Measurements from ENCODE around the gene ESYT1. TPM values are rescaled to one million over a fixed set of nuclear protein-coding genes. Genes with fewer than 3 reads are reported as not detected.
A peak's percentile ranks its signal among the peaks of the same experiment; 100 is the strongest.

ESYT1 gene, protein sequence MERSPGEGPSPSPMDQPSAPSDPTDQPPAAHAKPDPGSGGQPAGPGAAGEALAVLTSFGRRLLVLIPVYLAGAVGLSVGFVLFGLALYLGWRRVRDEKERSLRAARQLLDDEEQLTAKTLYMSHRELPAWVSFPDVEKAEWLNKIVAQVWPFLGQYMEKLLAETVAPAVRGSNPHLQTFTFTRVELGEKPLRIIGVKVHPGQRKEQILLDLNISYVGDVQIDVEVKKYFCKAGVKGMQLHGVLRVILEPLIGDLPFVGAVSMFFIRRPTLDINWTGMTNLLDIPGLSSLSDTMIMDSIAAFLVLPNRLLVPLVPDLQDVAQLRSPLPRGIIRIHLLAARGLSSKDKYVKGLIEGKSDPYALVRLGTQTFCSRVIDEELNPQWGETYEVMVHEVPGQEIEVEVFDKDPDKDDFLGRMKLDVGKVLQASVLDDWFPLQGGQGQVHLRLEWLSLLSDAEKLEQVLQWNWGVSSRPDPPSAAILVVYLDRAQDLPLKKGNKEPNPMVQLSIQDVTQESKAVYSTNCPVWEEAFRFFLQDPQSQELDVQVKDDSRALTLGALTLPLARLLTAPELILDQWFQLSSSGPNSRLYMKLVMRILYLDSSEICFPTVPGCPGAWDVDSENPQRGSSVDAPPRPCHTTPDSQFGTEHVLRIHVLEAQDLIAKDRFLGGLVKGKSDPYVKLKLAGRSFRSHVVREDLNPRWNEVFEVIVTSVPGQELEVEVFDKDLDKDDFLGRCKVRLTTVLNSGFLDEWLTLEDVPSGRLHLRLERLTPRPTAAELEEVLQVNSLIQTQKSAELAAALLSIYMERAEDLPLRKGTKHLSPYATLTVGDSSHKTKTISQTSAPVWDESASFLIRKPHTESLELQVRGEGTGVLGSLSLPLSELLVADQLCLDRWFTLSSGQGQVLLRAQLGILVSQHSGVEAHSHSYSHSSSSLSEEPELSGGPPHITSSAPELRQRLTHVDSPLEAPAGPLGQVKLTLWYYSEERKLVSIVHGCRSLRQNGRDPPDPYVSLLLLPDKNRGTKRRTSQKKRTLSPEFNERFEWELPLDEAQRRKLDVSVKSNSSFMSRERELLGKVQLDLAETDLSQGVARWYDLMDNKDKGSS
- total RNA-seq (2014; rRNA removed; shearing (Covaris generic)): 62.9 and 80.8 TPM in 2 replicates

DNA sequence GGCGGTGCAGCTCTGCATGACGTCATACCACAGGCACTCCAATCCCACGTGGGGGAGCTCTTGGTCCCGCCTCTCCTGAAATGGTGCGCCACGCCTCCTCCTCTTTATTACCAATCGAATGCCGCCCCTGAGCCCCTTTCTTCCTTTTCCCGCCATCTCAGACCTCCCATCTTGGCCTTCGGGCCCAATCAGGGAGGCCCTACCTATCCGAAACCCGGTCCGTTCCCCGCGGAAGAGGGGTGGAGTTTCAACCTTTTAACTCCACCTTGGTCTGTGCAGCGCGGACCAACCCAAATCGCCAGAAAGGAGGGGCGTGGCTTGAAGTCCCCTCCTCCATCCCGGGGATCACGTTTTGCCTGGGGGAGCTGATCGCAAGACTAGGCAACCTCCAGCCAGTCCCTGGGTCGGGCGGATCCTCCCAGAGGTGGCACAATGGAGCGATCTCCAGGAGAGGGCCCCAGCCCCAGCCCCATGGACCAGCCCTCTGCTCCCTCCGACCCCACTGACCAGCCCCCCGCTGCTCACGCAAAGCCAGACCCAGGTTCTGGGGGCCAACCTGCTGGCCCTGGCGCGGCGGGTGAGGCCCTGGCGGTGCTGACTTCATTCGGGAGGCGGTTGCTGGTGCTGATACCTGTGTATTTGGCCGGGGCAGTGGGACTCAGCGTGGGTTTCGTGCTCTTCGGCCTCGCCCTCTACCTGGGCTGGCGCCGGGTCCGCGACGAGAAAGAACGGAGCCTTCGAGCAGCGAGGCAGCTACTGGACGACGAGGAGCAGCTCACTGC lies at the start of gene ESYT1:
TSS of gene ESYT1 (plus strand) at position 380 of the 782 bp plus-strand sequence. CDS start at position 433, 53 bp downstream.
- peak; percentile 99 for DNase-seq (ENCODE audit: low spot score)

DNA sequence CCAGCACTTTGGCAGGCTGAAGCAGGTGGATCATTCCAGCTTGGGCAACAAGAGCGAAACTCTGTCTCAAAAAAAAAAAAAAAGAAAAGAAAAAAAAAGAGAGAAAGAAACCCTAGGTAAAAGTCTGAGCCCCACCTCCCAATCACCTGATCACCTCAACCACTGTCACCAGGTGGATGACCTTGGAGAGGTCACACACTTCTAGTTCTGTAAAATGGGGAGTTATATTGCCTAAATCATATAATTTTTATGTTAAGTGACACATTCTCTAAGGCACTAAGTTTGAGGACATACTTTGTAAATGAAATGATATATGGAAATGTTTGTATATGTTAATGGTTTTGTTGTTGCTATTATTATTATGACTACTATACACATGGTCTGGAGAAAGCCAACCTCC lies 49.6 kb upstream of the ESYT1 start:
- DNase-seq (ENCODE audit: low spot score): no peak

DNA sequence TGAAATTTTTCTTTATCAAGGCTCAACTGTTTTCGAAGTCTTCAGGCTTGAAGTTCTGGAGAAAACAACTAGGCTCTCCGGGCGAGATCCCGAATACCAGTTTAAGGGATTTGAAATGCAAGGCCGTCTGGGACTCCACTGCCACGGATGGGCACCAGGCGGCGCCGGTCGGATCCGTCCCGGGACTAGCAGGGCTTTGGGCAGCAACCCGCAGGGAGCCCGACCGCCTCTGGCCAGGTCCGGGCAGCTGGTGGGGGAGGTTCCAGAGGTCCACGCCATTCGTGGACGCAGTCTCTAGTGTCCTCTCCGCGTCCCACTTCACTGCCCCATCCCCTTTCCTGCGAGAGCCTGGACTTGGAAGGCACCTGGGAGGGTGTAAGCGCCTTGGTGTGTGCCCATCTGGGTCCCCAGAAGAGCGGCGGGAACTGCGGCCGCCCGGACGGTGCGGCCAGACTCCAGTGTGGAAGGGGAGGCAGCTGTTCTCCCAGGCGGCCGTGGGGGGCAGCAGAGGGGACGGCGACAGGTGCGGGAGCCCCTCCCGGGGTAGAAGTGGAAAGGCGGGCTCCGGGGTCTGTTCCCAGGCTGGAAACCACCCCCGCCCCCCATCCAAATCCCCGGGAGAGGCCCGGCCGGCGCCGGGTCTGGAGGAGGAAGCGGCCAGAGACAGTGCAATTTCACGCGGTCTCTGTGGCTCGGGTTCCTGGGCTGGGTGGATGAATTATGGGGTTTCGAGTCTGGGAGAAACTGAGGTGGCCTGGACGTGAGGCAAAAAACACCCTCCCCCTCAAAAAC lies 48.9 kb upstream of the ESYT1 start:
- DNase-seq (ENCODE audit: low spot score): peak; percentile 64

DNA sequence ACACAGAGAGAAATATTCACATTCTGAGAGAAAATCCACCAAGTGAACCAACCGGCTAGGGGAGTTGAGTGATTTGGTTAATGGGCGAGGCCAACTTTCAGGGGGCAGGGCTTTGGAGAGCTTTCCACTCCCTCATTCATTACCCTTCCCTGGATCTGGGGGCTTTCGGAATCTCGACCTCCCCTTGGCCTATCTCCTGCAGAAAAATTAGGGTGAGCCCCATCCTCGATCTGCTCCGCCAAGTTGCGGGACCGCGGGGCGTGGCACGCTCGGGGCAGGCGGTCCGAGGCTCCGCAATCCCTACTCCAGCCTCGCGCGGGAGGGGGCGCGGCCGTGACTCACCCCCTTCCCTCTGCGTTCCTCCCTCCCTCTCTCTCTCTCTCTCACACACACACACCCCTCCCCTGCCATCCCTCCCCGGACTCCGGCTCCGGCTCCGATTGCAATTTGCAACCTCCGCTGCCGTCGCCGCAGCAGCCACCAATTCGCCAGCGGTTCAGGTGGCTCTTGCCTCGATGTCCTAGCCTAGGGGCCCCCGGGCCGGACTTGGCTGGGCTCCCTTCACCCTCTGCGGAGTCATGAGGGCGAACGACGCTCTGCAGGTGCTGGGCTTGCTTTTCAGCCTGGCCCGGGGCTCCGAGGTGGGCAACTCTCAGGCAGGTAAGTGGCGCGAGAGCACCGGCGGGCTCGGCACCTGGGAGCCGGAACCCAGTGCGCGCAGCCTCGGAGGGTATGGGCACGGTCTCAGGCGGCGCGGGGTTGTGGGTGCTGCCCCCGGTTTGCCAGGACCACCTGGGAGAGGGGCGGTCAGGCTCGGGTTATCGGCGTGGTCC lies 48.1 kb upstream of the ESYT1 start, which contains the start of gene ERBB3:
TSS of gene ERBB3 (plus strand) at position 443 of the 833 bp plus-strand sequence. CDS start at position 579, 136 bp downstream.
- DNase-seq (ENCODE audit: low spot score): peak; percentile 74

DNA sequence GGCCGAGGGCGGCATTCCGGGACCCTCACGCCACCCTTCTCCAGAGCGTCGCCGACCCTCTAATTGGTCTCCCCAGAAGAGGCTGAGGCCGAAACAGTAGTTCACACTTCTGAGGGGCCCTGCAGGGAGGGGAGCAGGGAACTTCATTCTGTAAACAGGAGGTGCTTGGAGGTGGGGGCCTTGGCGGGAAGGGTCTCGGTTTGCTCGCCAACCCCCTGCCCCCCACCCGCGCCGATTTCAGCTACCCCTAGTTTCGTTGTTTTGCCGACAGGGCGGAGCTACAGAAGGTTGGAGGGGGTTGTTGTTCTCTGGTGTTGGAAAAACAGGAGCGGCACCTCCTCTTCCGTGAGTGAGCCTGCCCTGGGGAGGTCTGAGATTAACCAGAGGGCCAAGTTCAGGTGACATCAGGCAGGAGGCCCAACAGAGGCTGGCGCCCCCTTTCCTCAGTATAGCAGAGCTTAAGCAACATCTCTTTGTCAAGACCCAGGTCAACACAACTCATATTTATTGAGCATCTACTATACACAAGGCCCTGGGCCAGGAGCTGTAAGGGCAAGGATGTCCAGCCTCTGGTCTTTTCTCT lies 47.4 kb upstream of the ESYT1 start:
- DNase-seq (ENCODE audit: low spot score): no peak

DNA sequence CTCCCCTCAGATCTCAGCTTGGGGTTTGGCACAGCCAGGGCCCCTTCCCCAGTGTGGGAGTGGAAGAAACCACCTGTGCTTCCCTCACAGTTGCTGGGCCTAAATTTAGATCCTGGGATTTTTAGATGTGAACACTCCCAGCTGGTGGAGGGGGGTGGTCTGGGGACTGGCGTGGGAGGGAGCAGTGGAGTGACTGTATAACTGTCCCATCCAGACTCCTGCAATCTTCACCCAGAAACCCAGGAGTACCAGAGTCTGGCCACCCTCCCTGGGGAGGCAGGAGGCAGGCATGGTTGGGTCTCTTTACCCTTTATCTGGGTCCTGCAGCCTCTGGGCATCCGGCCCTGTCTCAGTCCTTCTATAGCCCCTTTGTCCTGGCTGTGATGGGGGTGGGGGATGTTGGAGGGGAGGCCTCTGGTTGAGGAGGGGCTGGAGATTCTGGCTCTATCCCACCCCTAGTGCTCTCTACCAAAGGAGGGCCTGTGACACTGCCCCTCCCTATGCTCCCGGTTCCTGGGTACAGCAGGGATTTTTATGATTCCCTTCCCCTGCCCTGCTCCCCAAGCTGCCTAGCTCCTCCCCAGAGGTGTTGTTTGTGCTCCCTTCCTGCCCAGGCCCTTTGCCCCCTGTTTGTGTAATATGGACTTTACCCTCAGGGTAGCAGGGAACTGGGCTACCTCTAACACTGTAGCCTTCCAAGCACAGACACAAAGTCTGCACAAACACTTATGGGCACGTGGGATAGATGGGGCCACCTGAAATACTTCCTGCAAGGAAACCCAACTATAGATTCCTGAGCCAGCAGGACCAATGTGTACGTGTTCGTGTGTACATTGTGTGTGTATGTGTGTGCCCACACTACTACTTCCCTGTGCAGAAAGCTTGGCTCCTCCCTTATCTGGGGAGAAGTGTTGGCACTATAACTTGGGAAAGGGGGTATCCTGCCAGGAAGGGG lies 46.4 kb upstream of the ESYT1 start:
- DNase-seq (ENCODE audit: low spot score): no peak

DNA sequence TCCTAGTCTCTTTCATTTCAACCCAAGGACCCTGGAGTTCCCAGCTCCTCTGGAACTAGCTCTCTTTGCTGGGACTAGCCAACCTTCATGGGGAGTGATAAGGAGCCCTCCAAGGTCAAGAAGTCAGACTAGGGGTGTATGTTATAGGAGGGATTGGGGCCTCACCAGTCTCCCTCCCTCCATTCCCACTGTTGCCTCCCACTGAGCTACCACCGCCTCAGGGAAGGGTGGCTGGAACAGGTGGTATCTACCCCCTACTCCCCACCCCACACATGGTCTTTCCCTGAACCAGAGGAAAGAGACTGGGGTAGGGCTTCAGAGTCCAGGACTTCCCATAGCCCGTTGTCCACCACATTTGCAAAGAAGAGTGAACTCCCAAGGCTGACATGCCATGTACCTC lies 45.7 kb upstream of the ESYT1 start:
- no peak for DNase-seq (ENCODE audit: low spot score)

DNA sequence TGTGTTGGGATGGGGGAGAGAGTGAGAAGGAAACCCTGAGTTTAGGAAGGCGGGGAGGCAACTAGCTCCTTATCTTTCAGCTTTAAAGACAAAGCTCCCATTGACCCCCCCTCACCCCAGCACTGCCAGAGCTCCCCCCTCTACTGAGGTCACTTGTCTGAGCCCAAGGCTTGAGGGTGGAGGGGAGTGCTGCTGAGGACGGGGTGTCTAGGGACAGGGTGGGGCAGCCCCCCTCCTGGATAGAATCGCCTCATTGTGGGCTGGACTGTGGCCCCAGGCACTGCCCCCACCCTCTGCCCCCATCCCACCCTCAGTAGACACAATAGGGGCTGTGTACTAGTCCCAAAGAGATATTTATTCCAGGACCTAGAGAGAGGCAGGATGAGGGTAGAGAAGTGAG lies 45.1 kb upstream of the ESYT1 start:
- no peak for DNase-seq (ENCODE audit: low spot score)

DNA sequence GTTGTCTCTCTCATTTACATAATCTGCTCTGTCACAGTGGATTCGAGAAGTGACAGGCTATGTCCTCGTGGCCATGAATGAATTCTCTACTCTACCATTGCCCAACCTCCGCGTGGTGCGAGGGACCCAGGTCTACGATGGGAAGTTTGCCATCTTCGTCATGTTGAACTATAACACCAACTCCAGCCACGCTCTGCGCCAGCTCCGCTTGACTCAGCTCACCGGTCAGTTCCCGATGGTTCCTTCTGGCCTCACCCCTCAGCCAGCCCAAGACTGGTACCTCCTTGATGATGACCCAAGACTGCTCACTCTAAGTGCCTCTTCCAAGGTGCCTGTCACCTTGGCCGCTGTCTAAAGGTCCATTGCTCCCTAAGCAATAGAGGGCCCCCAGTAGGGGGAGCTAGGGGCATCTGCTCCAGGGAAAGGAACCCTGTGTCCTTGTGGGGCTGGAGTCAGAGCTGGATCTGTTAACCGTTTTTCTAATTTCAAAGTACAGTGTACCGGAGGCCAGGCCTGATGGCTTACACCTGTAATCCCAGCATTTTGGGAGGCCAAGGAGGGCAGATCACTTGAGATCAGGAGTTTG lies 43.0 kb upstream of the ESYT1 start:
- DNase-seq (ENCODE audit: low spot score): no peak

DNA sequence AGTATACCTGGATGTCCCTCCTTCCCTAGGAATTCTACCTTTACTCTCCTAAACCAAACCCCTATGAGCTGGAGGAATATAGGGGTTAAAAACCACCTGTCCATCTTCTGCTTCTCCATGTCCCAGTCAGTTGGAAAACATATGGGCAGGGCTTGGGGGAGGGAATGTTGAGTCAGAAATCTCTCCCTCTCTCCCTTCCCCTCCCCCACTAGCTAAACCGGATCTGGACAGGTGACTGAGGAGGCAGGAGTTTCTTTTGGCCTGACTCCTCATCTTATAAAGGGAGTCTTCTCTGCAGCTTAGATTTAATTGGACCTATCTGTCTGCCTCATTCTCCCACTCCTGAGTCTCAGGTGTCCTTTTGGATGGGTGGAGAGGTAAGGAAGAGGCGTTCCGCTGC lies 42.0 kb upstream of the ESYT1 start:
- DNase-seq (ENCODE audit: low spot score): no peak

DNA sequence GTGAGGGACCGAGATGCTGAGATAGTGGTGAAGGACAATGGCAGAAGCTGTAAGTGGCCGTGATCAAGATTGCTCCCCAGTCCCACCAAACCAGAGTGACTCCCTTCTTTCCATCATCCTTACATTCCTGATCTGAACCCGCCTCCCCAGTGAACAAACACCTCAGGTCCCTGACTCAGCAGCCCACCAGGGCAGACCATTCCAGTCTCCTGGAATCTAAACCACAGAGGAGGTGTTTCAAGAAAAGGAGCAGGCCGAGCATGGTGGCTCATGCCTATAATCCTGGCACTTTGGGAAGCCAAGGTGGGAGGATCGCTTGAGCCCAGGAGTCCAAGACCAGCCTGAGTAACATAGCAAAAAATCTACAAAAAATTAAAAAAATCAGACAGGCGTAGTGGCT lies 41.5 kb upstream of the ESYT1 start:
- DNase-seq (ENCODE audit: low spot score): no peak

DNA sequence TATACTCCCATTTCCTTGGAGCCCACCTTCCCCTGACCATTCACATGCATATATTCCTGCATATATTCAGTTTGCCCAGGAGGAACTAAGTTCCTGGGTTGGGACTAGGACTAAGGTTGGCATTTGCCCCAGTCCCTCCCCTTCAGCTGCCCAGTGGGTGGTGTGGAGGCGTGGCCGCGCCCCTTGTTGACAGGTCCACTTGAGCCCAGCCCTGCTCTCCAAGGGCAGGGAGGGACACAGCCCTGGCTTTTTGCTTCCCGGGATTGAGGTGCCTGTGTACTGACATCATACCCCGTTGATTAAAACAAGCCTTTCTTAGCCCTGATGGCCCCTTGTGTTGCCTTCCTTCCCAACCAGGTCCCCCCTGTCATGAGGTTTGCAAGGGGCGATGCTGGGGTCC lies 40.8 kb upstream of the ESYT1 start:
- no peak for DNase-seq (ENCODE audit: low spot score)

DNA sequence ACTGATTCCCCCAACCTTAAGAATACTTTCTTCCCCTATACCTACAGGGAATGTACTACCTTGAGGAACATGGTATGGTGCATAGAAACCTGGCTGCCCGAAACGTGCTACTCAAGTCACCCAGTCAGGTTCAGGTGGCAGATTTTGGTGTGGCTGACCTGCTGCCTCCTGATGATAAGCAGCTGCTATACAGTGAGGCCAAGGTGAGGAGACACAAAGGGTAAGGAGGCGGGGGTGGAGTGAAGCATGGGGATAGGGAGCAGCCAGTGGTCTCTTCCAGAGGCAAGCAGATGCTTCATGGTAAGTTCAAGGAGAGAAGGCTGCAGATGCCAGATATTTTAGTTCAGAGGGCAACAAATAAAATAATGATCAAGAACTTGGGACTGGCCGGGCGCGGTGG lies 30.3 kb upstream of the ESYT1 start:
- DNase-seq (ENCODE audit: low spot score): no peak

DNA sequence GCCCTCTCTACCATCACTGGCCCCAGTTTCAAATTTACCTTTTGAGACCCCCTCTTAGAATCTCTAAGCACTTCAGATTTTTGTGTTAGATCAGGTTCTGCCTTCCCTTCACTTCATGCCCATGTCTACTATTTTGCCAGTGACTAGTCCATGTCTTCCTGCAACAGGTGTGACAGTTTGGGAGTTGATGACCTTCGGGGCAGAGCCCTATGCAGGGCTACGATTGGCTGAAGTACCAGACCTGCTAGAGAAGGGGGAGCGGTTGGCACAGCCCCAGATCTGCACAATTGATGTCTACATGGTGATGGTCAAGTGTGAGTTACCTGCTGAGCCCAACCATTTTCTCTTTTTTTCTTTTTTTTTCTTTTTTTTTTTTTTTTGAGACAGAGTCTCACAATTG lies 29.5 kb upstream of the ESYT1 start:
- no peak for DNase-seq (ENCODE audit: low spot score)

DNA sequence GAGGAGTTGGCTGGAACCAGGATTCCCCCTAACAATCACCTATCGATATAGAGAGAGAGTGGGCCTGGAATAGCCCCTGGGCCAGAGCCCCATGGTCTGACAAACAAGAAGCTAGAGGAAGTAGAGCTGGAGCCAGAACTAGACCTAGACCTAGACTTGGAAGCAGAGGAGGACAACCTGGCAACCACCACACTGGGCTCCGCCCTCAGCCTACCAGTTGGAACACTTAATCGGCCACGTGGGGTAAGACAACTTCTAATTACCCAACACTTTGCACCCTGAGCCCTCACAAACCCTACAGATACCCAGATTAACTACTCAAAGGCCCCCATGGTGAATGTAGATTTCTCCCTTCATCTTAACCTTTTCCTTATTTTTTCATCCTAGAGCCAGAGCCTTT lies 28.3 kb upstream of the ESYT1 start:
- DNase-seq (ENCODE audit: low spot score): no peak

DNA sequence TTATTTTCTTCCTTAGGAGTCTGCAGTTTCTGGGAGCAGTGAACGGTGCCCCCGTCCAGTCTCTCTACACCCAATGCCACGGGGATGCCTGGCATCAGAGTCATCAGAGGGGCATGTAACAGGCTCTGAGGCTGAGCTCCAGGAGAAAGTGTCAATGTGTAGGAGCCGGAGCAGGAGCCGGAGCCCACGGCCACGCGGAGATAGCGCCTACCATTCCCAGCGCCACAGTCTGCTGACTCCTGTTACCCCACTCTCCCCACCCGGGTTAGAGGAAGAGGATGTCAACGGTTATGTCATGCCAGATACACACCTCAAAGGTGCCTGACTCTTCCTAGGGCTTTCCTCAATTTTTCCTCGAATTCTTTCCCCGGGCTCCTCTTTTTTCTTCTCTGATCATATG lies 27.0 kb upstream of the ESYT1 start:
- no peak for DNase-seq (ENCODE audit: low spot score)

DNA sequence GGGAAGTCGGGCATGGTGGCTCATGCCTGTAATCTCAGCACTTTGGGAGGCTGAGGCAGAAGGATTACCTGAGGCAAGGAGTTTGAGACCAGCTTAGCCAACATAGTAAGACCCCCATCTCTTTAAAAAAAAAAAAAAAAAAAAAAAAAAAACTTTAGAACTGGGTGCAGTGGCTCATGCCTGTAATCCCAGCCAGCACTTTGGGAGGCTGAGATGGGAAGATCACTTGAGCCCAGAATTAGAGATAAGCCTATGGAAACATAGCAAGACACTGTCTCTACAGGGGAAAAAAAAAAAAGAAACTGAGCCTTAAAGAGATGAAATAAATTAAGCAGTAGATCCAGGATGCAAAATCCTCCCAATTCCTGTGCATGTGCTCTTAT lies 25.4 kb upstream of the ESYT1 start:
- no peak for DNase-seq (ENCODE audit: low spot score)
